Effector memory CD4-positive, alpha-beta T cell (primary cell): ENCODE data around the gene COL23A1.
"Not testable (repeated sequence)": the region's sequence is repeated elsewhere in the genome, so short reads cannot be mapped to it uniquely, and the experiment has no call there.

ENCODE experiments used
- DNase-seq, 3 donors: peaks; one replicate each; pipeline ENCODE4 v3.0.0-alpha.2; 2020
- H3K27ac ChIP-seq: 2 replicates; pipeline ENCODE4 v1.7.0; 2013; ENCODE audit warnings: mild to moderate bottlenecking, low read length, moderate library complexity; ENCODE audit not compliant: insufficient read depth, poor library complexity, severe bottlenecking
- H3K27me3 ChIP-seq: replicated peaks from 2 replicates; pipeline ENCODE4 v1.7.0; 2013; ENCODE audit warnings: mild to moderate bottlenecking, low read length; ENCODE audit not compliant: insufficient read depth, control insufficient read depth, poor library complexity, severe bottlenecking
- H3K36me3 ChIP-seq: 2 replicates; pipeline ENCODE4 v1.7.0; 2013; ENCODE audit warnings: mild to moderate bottlenecking, low read length, moderate library complexity; ENCODE audit not compliant: control insufficient read depth, insufficient read depth
- H3K4me1 ChIP-seq: 2 replicates; pipeline ENCODE4 v1.7.0; 2013; ENCODE audit warnings: low read length, mild to moderate bottlenecking; ENCODE audit not compliant: control insufficient read depth, insufficient read depth, poor library complexity, severe bottlenecking
- H3K4me3 ChIP-seq: 2 replicates; pipeline ENCODE4 v1.7.0; 2013; ENCODE audit warnings: low read length, low read depth, mild to moderate bottlenecking; ENCODE audit not compliant: insufficient read depth, poor library complexity, severe bottlenecking
- H3K9me3 ChIP-seq: 2 replicates; pipeline ENCODE4 v1.7.0; 2013; ENCODE audit warnings: mild to moderate bottlenecking, low read length, moderate library complexity; ENCODE audit not compliant: control insufficient read depth

COL23A1 gene

DNA sequence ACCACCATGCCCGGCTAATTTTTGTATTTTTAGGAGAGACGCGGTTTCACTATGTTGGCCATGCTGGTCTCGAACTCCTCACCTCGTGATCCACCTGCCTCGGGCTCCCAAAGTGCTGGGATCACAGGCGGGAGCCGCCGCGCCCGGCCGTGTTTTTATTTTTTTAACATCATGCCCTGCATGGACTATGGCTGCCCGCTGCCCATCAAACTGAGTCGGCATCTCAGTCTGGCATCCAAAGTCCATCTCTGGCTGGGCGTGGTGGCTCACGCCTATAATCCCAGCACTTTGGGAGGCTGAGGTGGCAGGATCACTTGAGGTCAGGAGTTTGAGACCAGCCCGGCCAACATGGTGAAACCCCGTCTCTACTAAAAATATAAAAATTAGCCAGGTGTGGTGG is 336.6 kb downstream of the COL23A1 start:
- not testable (repeated sequence) for H3K9me3 ChIP-seq, H3K4me3 ChIP-seq, H3K27me3 ChIP-seq, DNase-seq, H3K4me1 ChIP-seq, H3K36me3 ChIP-seq, H3K27ac ChIP-seq

DNA sequence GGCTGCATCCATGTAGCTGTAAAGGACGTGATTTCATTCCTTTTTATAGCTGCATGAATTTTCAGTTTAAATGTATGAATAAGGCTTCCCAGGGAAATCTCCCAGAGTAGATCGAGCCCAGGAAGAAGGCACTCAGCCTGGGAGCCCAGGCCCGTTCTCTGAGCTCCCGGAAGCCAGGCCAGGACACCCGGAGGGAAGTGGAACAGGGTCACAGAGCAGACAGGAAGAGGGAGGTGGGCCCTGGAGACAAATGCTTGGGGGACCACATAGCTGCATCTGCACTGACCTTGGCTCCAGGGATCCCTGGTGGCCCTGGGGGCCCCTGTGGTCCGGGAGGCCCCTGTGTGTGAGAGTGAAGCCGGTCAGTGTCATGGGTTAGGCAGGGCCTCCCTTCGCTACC is 337.9 kb downstream of the COL23A1 start:
- Histone ChIP-seq H3K9me3 (no peaks in the 10 kb centered on the region), H3K4me1 (no peaks in the 10 kb centered on the region), H3K27me3 (no peaks in the 10 kb centered on the region), H3K4me3 (no peak overlapping the region), H3K36me3 (no peaks in the 10 kb centered on the region), H3K27ac (no peak overlapping the region)
- DNase-seq: no peak

DNA sequence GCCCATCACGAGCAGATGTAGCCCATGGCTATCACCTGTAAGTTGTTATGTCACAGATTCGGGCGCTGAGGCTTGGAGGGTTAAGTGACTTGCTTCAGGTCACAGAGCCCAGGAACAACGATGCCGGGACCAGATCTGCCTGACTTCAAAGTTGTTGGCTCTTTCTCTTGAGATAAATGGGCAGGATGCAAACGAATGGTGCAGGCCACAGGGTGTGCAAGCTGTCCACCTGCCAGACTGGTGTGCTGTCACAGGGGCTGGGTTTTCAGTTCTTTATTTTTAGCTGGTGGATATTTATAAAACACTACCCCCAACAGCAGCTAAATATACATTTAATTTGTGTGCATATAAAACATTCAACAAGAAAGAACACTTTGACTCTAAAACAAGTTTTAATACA is 339.9 kb downstream of the COL23A1 start:
- DNase-seq: no peak
- Histone ChIP-seq H3K4me1 (no peaks in the 10 kb centered on the region), H3K9me3 (no peaks in the 10 kb centered on the region), H3K4me3 (no peak overlapping the region), H3K27ac (no peak overlapping the region), H3K36me3 (no peaks in the 10 kb centered on the region), H3K27me3 (no peaks in the 10 kb centered on the region)

DNA sequence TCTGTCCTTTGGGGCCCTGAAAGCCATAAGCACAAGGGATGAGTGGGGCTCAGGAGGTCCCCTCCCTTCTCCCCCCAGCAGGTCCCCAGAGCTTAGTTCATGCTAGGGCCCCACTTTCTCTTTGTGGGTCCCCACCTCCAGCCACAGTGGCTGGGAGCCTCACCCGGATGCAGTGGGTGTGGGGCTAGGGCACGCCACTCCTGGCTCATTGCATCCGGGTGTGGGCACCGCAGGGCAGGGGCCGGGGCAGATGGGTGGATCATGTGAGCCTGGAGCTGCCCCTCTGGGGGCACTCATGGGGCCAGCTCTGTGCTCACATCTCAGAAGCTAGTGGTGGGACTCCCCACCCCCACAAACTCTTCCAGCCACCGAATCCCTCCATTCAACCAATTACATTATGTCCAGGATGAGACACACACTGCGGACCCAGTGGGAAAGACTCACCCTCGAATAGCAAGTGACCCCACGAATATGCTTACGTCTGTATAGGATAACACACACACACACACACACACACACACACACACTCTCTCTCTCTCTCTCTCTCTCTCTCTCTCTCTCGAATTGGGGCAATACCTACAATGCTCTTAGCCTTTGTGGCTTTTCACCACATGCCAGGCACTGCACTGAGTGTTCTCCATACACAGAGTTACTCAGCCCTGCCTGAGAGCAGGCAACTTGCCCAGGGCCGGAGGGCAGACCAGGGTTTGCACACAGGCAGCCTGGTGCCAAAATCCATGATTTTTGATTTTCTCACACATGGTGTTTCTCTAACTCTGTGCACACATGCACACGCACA is 340.8 kb downstream of the COL23A1 start:
- H3K27me3 ChIP-seq: no peaks in the 10 kb centered on the region
- H3K4me1 ChIP-seq: no peaks in the 10 kb centered on the region
- no peaks in the 10 kb centered on the region for H3K36me3 ChIP-seq
- no peak overlapping the region for H3K4me3 ChIP-seq
- H3K27ac ChIP-seq: no peak overlapping the region
- no peak for DNase-seq
- no peaks in the 10 kb centered on the region for H3K9me3 ChIP-seq

DNA sequence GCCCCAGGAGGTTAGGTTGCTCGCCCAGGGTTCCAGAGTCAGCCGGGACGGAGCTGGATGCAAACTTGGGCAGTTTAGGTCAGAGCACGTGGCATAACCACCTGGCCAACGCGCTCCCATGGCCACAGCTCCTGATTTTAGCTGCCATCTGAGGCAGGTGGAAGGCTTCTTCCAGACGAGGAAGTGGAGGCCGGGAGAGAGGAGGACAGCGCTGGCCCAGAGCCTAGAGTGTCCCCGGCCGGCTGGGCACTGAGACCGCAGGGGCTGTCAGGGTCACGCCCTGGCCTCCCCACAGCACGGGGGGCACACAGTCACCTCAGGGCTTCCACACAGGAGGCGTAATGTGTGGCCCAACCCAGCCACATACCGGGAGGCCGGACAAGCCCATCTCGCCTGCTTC is 341.4 kb downstream of the COL23A1 start:
- no peak for DNase-seq
- no peaks in the 10 kb centered on the region for H3K4me1 ChIP-seq
- H3K4me3 ChIP-seq: no peak overlapping the region
- H3K9me3 ChIP-seq: no peaks in the 10 kb centered on the region
- no peaks in the 10 kb centered on the region for H3K36me3 ChIP-seq
- H3K27me3 ChIP-seq: no peaks in the 10 kb centered on the region
- no peak overlapping the region for H3K27ac ChIP-seq

DNA sequence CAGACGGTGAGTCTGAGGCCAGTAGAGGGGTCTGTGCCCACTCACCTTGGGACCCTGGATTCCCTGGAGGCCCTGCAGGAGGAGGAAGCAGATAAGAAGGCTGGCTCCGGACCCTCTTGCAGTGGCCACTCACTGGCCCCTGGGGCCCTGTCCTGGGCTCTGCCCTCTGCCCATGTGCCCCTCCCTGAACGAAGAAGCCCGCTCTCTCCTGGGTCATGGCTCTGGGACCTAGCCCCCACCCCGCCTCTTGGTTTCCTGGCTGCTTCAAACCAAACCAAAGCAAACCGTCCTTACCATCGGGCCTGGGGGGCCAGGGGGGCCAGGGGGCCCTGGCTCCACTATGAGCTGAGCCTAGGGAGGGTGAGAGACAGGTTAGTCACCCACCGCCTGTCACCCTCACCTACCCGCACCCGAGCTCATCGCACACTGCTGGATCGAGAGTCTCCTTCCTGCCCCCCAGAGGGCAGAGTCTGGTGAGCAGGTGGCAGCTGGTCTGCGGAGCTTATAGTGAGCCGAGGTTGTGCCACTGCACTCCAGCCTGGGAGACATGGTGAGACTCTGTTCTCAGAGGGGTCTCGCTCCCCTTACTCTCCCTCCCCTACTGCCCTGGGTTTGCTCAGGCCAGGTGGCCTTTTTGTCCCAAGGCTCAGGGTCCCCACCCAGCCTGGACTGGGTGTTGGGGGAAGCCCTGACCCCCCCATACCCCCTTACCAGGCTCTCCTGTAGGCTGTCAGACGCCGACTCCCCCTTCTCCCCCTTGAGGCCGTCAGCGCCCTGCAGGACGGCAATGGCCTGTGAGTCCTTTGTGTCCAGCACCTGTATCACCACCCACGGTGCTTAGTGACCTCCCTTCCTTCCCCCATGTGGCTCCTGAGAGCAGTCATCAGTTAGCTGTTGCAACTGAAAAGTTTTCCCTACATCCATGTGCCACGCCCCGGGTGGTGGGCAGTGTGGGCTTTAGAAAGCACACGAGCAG is 342.4 kb downstream of the COL23A1 start:
- Histone ChIP-seq H3K9me3 (no peaks in the 10 kb centered on the region), H3K4me3 (no peak overlapping the region), H3K27ac (no peak overlapping the region), H3K27me3 (no peaks in the 10 kb centered on the region), H3K4me1 (no peaks in the 10 kb centered on the region), H3K36me3 (no peaks in the 10 kb centered on the region)
- DNase-seq: no peak

DNA sequence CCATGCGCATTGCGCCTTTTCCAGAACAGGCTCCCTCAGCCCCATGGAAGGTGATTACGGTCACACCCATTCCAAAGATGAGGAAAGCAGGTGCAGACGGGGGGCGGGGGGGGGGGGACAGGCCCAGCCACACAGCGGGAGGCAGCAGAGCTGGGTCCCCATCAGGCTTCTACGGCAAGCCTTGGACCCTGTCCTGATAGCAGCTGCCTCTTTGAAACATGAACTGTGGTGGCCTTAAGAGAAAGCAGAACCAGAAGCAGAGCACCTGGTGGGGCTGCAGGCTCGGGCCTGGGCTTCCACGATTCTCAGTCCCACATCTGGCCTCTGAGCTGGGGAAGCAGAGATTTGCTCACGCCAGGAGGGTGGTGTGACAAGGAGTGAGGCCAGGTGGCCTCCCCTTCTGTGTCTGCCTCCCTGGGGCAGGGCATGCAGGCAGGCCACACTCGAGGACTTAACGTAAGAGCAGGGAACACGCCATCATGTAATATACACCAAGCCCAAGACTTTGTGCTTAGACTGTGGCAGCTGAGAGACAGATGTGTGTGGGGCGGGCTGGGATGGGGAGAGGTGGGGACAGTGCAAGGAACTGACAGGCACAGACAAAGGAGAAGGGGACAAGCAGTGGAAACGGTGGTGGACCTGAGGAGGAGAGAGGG is 343.4 kb downstream of the COL23A1 start:
- Histone ChIP-seq H3K4me3 (no peak overlapping the region), H3K4me1 (no peaks in the 10 kb centered on the region), H3K27me3 (no peaks in the 10 kb centered on the region), H3K9me3 (no peaks in the 10 kb centered on the region), H3K36me3 (no peaks in the 10 kb centered on the region), H3K27ac (no peak overlapping the region)
- DNase-seq: no peak

DNA sequence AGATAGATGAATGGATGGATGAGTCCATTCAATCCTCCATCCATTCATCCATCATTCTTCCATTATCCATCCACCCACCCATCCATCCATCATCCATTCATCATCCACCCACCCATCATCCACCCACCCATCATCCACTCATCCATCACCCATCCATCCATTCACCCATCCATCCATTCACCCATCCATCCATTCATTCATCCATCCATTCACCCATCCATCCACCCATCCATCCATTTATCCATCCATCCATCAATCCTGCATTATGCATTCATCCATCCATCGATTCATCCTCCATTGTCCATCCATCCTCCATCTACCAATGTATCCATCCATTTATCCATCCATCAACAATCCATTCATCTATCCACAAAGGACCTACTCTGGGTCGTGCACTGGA is 344.8 kb downstream of the COL23A1 start:
- Histone ChIP-seq H3K27ac (no peak overlapping the region), H3K4me3 (no peak overlapping the region), H3K4me1 (peaks cover 9% of the 10 kb centered on the region), H3K36me3 (no peaks in the 10 kb centered on the region), H3K9me3 (no peaks in the 10 kb centered on the region), H3K27me3 (no peaks in the 10 kb centered on the region)
- no peak for DNase-seq

DNA sequence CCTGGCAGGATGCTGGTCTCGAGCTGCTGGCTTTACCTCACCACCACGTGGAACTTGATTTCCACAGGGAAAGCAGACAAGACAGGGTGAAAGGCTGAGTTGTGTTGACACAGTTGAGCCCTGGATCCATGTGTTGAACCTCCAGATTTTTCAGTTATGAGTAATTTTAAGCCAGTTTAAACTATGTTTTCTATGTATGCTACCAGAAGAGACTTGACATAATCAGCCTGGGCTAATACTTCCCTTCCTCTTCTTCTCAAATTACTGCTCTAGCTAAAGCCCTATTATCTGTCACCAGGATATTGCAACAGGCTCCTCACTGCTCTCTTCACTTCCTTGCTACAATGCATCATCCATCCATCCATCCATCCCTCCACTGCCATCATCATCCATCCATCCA is 345.6 kb downstream of the COL23A1 start:
- no peak for DNase-seq
- Histone ChIP-seq H3K4me3 (no peak overlapping the region), H3K9me3 (no peaks in the 10 kb centered on the region), H3K36me3 (no peaks in the 10 kb centered on the region), H3K27me3 (no peaks in the 10 kb centered on the region), H3K27ac (no peak overlapping the region), H3K4me1 (peaks cover 16% of the 10 kb centered on the region)
